HG02943 (cell line): Measurements from ENCODE around the gene SPATS2L.

Experiments
- ATAC-seq: cut with Tn5 transposase; IDR thresholded peaks from one replicate; pipeline ENCODE4 v1.9.1; 2021; ENCODE audit warnings: mild to moderate bottlenecking, low read depth, moderate library complexity; ENCODE audit not compliant: unreplicated experiment

Gene SPATS2L

DNA sequence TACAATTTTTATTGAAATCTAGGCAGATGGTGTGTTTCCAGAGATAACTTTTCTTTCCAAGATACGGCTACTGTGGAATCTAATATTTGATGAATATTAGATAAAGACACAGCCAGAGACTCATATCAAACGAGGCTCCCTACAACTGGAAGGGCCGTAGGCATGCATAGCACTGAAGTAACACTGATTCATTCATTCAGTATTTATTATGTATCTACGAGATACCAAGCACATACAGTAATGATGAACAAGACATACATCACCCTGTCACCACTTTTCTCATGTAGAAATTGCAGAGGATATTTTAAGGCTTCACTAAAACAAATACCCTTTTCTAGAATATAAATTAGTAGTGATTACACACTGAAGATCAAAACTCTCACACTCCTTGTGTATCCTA lies 128.9 kb downstream of the SPATS2L start:
- ATAC-seq = no peak

GRCh38 chr2:200438251-200438650 lies 131.8 kb downstream of the SPATS2L start:
- no peak for ATAC-seq

DNA sequence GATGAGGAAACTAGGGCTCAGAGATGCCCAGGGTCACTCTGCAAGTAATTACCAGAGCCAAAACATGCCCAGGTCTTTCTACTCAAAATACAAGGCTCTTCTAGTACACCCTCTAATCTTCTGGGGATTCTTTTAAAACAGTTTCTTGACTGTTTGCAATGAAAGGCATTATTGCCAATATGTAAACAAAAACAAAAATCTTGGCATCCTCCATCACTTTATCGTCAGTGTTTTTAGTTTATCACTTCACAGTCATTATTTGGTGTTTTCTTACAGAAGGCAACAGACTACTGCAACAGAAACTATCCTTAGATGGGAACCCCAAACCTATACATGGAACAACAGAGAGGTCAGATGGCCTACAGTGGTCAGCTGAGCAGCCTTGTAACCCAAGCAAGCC lies 132.4 kb downstream of the SPATS2L start:
- no peak for ATAC-seq

GRCh38 chr2:200439981-200440380 lies 133.5 kb downstream of the SPATS2L start:
- no peak for ATAC-seq

DNA sequence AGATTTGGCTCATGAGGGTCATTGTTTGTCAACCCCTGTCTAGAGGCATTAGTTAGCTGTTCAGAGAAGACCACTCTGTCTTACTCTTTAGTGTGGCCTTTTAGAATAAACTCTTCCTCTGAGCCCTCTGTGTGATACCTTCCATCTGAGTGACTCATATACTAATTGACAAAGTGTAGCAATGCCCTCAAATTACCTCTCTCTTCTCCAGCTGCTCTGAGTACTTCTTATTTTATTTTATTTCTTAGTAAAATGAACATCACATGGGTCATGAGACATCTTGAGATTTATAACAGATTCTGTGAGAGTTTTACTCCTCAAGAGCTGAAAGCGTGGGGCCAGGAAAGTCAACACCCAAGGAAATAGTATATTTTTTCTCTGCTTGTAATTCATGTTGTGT lies 136.0 kb downstream of the SPATS2L start:
- no peak for ATAC-seq

- ATAC-seq = no peak
These were observed 136.9 kb downstream of the SPATS2L start for GRCh38 chr2:200443376-200443775.

- no peak for ATAC-seq
These were observed 137.4 kb downstream of the SPATS2L start for GRCh38 chr2:200443916-200444315.

DNA sequence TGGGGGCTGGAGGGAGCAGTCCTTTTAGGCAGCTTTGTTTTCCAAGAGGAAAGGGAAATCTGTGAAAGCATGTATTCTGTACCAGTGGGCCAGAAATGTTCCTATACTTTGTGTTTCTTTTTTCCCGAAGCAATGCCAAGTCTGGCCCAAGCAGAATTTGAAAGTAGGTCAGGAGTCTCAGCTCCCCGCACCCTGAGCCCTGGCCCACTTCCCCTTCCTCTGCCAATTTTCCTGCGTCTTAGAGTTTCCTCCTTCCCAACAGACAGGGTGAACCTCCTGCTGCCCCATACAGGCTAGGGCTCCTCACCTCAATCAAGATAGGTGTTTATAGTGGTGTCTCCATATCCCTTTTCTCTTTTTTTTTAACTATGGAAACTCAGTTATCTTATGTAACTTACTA lies 138.0 kb downstream of the SPATS2L start:
- ATAC-seq = no peak

DNA sequence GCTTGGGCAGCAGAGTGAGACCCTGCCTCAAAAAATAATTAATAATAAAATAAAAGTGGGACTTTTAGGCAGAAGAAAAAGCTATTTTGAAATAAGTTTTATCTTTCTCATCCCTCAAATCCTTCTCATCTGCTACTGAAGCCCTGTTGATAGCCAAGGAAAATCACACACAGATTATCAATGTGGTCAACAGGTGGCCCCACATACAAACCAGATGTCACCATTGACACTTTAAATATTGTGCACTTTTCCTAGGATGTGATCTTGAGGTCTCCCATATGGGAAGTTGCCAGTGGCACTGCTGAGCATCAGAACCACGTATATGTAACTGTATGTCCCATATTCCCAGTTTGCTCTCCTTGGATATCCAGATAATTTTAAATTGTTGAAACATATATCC lies 138.8 kb downstream of the SPATS2L start:
- ATAC-seq = no peak

GRCh38 chr2:200446612-200447011 lies 140.1 kb downstream of the SPATS2L start:
- ATAC-seq = no peak

DNA sequence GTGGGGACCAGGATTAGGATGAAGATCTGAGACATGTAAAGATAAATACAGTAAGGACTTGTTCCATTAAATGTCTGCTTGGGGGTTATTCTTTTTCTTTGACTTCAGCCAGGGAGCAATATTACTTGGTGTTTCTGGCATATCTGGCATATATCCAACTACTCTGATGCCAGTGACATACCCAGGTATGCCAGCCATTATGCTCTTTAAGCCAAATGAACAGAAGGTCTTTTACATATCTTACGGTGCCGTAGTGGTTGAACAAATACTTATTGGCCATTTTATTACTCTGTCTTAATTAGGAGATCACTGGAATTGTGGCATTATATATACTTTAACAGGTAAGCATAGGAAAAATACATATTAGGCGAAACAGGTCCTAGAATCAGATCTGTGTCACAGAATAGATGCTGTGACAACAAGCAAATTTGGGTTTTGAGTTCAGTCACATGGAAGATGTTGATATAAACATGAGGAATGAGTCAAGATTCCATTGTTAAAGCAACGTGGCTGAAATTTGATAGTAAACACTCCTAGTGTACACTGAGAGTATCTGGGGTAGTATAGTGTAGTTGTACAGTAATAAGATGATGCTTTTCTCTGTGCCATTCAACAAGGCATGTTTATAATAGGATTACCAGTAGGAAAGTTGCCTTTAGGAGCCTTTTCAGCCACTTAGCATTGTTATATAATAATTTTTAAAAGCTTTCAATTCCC lies 140.8 kb downstream of the SPATS2L start:
- no peak for ATAC-seq

DNA sequence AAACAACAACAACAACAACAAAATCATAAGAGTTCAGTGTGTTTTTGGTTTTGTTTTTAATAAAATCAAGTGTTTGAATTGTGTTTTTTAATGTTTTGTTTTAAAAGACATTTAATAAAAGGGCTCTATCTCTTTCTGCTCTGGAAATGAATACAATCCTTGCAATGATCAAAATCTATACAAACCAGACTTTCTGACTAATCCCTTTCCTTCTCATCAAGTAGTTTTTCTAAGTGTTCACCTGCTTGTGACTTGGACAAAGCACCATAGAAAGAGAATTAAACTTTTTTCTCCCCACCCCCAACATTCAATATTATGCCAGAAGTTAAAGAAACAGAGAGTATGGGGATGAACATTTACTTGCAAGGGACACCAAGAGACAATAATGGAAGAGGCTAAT lies 142.0 kb downstream of the SPATS2L start:
- no peak for ATAC-seq

DNA sequence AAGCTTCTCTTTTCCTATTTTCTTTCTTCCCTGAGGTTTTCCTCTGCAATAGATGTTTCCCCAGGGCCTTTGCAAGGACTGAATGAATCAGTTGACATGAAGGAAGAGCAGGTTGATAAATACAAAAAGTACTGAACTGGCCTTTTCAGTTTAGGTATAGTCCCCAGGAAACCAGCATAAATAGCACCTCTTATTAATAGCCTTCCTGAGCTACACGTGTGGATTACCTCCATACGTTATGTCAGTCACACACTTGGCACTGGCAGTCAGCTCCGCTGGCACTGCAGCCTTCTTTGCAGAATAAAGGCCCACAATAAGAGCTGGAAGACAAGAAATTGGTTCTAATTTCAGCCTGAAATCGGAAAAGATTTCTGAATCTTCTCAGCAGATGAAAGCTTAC lies 142.7 kb downstream of the SPATS2L start:
- no peak for ATAC-seq

DNA sequence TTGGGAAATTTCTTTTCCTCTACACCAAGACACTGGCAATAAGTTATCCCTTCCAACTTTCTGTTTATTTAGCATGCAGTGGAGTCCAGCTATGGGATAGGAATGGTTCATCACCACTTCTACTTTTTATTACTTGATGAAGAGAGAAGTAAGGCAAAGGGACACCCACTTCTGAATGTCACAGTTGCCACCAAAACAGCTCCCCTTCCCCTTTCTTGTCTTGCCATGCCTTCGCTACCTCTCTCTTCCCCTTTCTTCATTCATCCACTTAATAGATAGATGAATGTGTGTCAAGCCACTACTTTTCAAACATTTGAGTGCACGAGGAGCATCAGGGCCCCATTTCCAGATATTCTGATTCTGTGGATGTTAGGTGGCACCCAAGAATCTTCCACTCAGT lies 143.8 kb downstream of the SPATS2L start:
- ATAC-seq = no peak

DNA sequence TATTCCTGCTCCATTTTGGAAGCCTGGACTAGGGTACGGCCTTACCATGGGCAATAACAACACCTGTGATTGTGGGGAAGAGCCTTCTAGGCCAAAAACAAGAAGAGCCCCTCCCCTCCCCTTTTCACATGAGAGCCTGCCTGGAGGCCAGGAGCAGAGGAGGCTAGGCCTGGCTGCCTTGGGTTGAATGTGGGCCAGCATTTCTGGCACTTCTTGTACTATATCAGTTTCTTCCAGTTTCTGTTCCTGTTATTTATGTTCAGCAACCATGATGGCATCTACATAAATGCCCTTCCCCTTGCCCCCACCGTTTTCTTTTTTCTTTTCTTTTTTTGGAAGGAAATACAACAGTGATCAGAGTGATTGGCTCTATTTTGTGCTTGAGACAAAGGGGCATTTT lies 145.0 kb downstream of the SPATS2L start:
- ATAC-seq = no peak

DNA sequence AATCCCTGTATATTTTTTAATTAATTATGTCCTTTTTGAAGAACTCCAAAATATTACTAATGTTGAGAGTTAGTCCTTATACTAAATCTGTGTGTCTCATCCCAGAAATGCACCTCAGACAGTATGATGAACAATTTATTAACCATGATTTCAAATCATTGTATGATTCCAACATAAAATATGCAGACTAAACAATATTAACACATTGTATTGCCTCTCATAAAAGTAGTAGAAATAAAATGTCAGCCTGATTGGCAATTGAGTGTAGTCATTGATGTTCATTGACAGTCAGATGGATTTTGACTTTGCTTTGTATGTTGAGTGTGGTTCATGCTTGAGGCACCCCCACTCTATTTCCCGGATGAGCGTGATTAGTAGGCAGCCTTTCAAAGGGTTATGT lies 145.9 kb downstream of the SPATS2L start:
- ATAC-seq = no peak

- ATAC-seq = no peak
These were observed 146.8 kb downstream of the SPATS2L start for GRCh38 chr2:200453142-200453852.

DNA sequence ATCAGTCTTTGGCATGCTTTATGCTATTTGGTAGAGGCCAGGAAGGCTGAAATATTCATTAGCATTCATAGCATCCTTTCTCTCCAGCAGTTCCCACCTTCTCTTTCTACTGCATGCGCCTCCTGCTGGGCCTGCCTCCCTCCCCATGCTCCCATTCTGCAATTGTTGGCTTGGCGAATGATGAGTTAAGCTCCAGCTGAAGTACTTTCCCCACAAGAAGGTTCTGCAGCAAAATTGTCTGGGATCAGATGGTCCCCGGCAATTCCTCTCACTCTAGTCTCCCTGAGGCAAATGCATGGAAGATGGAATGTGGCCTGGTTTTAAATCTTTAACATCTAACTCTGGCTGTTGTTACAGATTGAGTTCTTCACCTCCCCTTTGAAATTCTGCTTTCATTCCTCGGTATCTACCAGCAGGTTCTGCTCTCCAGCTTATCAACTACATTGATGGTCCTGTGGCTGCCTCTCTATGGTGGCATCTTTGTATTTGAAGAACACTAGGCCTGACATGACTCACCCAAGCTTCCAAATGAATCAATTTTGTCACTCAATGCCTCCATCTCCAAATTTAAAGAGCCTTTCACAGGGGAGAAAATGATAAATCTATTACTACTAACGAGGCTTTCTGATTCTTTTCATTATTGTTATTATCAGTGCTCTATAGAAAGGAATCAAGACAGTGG lies 147.5 kb downstream of the SPATS2L start:
- no peak for ATAC-seq

GRCh38 chr2:200454927-200455801 lies 148.7 kb downstream of the SPATS2L start:
- ATAC-seq = peak; percentile 75

GRCh38 chr2:200455958-200456421 lies 149.5 kb downstream of the SPATS2L start:
- peak; percentile 49 for ATAC-seq

GRCh38 chr2:200456567-200456966 lies 150.1 kb downstream of the SPATS2L start:
- no peak for ATAC-seq
